Right hindlimb (tissue), 1 donor: ENCODE measurements around the gene NRF1.
"Not testable (repeated sequence)": the region's sequence is repeated elsewhere in the genome, so short reads cannot be mapped to it uniquely, and the experiment has no call there.

Experiments
- DNase-seq: peaks from one replicate; pipeline ENCODE4 v3.0.0-alpha.2; 2018

NRF1 gene

DNA sequence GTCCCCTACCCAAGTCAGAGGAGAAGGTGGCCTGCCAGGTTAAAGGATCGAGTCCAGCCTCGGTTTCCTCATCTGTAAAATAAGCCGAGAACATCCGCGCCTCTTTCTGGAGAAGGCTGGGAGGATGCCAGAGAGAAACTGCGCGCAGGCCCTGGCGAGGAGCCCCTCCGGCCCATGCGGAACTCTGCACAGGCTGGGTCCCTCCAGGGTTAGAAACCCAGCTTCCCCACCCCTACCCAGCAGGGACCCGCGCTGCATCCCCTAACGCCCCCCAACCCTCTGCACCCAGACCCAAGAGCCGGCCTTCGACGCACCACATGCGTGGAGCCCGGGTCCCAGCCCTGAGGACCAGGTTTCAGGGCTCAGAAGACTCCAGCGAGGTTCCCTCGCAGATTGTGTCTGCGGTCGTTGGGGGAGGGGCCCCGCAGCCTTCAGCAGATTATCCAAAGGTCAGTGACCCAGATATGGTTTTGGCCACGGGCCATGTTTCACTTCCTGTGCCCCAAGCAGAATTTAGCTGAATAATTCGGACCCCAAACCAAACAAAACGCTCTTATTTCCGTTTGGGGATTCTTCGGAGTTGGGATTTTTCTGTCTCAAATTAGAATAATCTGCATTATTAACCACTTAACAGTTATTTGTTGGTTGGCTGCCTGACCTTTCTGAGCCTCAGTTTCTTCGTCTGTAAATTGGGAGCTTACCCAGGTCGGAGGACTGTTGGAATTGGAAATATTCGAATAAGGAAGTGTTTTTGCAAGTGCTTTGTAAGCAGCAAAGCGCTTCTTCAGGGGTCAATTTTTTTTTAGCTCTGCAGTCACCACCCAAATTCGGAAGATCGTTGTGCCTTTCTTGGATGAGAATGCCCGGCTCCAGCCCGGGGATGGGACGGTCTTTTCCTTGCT is 173.5 kb downstream of the NRF1 start:
- DNase-seq = no peak

DNA sequence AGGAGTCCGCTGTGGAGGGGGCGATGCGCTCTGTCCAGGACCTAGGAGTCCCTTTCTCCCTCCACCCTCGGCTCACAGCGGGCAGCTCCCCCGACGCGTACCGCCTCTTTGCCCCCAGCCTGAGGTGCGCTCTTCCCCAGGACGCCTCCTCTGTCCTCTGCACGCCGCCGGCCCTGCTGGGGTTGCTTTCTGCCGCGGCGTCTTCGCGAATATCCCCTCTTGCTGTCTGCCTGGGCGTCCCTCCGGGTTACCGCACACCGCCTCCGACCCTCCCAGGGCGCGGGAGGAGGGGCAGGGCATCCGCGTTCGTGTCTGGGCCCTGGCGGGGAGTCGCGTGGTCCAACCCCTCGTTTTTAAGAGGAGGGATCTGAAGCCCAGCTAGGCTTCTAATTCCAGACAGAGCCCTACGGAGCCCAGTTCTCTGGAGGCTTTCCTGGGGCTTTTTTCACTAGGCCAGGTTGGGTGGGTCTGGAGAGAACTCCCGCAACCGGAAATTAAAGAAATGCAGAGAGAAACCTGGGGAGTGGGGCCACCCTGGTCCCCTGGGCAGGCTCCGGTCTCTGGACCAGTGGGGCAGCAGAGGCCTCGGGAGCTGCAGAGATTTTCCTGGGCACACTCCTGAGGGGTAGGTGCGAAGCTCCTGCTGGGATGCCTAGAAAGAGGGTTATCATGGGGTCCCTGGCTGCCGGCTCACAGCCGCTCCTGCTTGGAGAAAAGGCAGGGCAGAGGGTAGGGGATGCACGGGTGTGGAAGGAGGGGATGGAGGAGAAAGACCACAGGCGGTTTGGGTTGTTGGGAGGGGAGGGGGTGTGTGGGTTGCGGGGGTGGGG is 174.4 kb downstream of the NRF1 start:
- no peak for DNase-seq

DNA sequence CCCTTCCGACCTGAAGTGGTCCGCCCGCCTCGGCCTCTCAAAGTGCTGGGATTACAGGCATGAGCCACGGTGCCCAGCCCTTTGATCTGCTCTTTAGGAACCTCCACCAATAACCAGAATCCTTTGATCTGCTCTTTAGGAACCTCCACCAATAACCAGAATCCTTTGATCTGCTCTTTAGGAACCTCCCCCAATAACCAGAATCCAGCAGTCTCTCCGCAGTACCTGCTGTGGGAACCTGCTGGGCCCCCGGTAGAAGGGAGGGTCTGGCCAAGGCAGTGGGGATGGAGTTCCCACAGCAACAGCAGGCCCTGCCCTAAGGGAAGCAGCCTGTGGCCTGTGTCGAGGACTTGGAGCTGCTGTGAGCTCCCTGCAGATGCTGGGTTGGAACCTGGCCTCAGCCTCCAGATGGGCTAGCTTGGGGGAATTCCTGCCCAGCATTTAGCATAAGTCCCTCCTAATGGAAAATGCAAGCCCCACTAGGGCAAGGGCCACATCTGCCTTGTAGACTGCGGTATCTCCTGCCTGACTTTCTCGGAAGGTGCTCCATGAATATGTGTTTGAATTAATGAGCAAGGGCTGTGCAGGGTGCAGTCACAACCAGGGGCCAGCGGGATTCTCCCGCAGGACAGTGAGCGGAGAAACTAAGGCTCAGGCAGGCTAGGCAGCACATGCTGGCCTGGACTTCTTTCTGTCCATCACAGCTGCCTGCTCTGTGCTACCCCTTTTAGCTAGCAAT is 175.5 kb downstream of the NRF1 start:
- DNase-seq = no peak

DNA sequence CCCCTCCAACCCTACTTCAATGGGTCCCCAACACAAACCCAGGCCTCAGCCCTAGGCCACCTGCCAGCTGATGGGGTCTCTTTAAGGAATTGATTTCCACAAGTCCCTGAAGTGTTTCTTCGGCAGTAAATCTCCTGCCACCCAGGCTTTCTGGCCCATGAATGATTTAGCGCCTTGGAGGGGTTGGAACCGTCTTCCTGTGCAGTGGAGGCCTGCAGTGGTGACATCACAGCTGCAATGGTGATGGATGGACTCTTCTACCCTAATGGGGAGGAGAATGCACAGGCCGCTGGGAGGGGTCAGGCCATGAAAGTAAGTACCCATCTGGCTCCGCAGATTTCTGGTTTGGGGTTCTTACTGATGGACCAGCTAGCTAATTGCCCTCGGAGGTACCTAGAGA is 177.5 kb downstream of the NRF1 start:
- DNase-seq = no peak

DNA sequence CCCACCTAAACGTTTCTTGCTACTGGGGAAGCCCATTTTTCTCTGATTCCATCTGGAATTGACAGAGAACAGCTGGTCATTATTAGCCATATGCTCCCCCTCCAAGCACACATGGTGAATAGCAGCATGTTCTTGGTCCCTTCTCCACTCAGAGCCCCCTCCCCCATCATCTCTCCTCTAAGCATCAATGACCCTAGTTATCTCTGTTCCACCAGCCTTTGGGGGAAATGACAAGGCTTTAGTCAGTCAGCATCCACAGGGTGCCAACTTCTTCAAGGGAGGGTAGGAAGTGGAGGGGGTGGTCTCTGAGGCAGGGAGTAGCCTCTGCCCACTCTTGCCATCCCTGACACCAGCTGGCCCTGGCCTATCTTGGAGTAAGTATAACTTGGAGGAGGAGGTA is 178.1 kb downstream of the NRF1 start:
- no peak for DNase-seq

DNA sequence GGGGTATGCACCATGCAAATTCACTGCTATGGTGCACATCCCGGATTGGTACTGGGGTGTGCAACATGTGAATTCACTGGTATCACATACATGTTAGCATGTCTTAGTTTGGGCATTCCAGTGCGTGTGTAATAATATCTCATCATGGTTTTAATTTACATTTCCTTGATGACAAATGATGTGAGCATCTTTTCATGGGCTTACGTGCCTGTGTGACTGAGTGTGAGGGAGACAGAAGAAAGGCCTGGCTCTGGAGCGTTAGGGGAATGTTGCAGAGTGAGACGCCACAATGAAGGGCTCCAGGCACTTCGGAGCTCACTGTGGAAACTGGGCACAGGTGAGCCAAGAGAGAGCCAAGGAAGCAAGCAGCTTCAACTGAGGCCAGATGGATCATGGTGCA is 178.6 kb downstream of the NRF1 start:
- no peak for DNase-seq

DNA sequence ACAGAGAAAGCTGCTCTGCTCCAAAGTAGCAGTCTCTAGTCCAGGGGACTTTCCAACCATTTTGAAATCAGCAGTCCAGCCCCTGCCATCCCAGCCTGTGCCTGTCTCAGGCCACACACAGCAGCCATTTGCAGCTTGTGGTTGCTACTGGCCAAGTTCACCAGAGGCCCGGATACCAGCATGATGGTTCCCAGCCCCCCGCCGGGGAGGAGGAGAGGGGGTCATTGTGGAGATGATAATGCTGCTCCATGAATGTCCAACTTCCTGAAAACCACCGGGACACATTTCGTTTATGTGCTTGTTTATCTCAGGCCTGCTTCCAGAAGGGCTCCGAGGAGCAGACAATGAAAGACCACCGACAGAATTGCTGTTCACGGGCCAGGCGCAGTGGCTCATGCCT is 181.2 kb downstream of the NRF1 start:
- no peak for DNase-seq

DNA sequence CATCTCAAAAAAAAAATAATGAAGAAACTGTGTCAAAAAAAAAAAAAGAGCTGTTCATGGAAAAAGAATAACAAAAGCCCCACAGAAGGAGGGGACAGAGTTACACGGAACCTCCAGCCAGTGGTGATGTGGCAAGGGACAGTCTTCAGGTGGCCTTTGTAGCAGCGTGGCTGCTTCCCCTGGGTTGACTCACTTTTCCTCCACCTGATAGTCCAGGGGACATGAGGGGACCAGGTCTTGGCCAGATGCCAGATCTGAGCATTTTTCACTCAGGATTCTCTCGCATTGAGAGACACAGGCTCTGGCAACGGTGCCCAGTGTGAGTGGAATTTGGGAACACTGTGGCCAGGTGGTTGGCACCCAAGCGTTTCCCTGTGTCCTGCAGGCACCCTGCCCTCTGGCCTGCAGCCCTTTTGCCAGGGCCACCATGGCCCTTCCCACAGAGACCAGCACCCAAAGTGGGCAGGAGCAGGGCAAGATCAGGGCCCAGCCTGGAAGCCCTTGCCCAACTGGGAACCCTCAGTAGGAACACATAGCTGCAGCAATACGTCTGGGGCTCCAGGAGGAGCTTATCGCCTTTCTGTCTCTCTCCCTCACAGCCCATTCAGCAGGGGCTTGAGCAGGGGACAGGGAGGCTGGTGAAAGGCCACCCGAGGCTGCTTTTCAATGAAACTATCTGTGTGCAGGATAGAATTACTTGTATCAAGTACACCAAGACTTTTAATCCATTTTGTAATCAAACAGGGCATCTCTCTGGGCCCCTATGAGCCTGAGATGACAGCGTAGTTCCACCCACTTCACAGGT is 182.2 kb downstream of the NRF1 start:
- DNase-seq = no peak

DNA sequence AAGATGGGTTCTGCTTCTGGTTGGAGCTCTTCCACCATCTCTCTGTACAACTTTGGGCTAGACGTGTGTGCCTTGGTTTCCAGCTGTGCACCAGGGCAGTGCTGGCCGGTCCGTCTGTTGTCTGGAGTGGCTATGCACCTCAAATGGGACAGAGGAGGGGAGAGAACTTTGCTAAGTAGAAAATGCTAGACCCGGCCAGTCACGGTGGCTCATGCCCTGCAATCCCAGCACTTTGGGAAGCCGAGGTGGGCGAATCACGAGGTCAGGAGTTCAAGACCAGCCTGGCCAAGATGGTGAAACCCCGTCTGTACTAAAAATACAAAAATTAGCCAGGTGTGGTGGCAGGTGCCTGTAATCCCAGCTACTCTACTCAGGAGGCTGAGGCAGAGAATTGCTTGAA is 182.9 kb downstream of the NRF1 start:
- DNase-seq = not testable (repeated sequence)

DNA sequence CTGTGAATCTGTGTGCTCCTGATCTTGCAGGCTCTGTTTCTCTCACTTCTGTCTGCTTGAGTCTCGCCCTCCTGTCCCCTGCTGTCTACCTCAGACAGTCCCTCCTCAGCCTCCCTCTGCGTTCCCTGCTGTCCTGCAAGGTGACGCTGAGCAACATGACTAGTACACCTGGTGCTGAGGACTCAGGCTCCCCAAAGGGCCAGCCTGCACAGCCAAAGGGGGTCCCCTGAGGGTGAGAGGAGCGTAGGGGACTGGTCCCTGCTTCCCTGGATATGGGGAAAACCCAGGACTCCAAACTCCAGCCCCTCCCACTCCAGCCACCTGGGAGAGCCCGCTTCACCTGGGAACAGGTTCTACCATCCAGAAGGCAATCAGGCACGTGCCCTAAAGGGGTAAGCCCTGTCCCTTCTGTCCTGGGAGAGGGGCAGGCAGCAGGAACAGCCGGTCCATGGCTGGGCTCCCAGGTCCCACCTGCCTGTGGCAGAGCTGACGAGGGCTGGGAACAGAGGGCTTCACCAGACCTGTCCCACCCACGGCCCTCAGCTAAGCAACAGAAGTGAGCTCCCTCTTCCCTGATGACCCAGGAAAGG is 184.8 kb downstream of the NRF1 start:
- DNase-seq = no peak

DNA sequence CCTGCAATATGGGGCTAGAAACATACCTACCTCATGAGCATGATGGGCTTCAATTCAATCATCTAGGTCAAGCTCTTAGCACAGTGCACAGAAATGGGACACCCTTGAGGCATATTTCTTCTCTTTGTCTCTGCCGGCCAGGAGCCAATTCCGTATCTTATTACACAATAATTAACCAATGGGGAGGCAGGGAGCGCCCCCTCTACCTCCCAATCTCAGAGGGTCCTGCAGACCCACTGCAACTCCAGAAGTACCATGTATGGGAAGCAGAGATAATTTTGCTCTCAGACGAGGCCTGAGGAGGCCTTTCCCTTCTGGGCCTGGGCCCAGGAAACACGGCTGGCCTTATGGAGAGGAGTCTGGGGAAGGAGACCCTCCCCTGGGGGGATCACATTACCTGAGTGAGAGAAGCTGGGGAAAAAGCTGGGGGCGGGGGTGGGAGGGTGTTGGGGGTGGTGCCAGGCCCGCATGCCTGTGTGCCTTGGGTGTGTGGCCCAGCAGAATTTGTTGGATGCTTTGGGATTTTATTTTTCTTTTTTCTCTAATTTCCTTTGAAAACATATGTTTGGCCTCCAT is 185.8 kb downstream of the NRF1 start:
- peak; percentile 29 for DNase-seq

DNA sequence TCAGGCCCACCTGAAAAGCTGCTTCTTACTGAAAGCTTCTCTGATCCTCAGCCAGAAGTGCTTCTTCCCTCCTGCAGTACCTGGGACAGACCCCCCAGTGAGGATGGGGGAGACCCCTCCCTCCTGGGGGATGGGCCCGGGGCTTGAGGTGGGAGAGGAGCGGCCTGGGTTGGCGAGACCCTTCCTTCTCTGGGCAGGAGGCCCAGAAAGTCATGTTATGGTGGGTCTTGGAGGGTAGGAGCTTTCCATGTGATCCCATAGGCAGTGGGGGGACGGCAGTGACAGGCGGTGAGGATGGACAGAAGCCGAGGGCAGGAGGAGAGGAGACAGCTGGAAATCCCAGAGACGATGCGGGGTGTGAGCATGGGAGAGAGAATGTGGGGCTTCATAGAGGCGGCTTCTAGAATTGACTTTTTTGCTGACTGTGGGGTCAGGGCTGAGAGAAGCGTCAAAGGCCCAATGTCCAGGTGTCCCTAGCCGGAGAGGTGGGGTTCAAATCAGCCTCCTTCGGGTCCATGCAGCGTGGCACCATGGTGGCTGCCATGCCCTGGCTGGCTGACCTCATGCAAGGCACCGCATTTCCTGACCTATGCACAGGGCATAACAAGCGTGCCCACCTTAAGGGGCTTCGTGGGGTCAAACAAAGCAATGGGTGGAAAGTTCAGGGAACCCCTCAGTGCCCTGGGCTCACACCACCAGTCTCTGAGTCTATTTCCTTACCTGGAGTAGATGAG is 187.3 kb downstream of the NRF1 start:
- DNase-seq = no peak

DNA sequence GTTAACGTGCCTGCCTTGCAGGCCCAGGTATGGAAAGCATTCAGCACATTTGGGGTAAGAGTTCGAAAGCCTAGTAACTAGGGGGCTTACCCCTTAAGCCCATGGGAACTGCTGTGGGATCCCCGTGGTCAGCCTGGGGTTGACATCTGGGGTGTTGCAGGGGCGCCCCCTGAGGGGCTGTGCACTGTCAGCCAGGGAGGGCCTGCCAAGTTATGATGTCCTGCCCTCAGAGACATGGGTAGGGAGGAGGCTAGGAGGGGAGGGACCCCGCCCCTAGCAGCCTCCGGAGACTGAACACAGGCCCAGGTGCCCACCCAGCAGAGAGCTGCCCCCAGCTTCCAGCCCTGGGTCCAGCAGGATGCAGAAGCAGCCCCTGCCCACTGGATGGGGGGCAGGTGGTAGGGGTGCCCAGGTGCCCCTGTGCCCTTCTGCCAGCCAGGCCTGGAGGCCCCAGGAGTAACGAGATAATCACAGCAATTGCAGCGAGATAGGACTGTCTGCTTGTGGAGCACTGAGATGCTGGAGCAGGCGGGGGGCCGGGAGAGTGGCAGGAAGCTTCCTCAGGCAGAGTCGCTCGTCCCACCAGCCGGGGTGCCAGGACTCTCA is 187.9 kb downstream of the NRF1 start:
- no peak for DNase-seq

DNA sequence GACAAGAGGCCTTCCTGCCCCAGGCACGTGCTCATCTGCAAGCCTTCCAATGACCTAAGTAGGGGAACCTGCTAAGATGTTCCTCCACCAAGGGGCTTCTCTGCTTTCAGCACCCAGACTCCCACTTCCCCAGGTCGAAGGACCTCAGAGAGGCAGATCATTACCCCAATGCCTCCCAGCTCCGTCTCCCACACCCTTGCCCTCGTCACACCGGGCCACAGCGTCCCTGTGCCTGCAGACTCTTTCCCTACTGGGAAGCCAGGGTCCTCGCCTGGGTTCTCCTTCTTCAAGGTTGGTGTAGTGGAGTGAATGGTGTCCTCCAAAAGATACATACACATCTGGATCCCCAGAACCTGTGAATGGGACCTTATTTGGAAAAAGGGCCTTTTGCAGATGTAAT is 189.4 kb downstream of the NRF1 start:
- no peak for DNase-seq

DNA sequence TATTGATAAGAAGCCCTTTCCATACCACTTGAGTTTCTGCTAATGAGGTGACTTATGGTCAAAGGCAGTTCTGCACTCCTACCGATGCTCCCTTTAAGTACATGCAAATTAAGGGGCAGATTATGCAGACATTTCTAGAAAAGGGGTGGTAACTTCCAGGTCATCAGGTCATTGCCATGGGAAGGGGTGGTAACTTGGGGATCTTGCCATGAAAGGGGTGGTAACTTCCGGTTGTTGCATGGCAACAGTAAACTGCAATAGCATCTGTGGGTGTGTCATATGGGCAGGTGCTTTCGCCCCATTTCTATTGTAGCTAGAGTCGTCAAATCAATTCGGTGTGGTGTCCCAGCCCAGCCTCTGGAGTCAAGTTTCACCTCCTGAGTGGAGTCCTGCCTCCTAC is 190.4 kb downstream of the NRF1 start:
- no peak for DNase-seq

DNA sequence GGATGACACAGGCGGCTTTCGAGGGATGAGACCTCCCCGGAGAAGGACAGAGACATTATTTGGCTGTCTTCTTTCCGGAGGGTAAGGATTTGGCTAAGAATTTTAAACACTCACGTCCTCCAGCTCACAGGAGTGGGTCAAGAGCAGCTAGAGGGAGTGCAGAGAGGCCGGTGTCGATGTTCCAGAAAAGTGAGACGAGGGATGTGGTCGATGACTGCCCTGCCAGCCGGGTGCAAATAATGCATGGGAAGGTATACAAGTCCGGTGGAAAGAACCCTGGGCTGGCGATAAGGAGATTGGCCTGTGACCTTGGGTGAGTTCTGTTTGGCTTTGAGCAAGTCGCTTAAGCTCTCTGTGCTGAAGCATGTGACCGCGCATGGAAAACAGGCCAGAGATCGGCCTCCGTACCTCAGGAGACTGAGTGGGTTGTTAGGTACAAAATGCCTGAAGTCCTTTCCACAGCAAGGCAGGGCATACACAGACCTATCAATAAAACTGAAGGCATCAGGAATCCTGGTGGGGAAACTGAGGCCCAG is 192.1 kb downstream of the NRF1 start:
- DNase-seq = no peak

DNA sequence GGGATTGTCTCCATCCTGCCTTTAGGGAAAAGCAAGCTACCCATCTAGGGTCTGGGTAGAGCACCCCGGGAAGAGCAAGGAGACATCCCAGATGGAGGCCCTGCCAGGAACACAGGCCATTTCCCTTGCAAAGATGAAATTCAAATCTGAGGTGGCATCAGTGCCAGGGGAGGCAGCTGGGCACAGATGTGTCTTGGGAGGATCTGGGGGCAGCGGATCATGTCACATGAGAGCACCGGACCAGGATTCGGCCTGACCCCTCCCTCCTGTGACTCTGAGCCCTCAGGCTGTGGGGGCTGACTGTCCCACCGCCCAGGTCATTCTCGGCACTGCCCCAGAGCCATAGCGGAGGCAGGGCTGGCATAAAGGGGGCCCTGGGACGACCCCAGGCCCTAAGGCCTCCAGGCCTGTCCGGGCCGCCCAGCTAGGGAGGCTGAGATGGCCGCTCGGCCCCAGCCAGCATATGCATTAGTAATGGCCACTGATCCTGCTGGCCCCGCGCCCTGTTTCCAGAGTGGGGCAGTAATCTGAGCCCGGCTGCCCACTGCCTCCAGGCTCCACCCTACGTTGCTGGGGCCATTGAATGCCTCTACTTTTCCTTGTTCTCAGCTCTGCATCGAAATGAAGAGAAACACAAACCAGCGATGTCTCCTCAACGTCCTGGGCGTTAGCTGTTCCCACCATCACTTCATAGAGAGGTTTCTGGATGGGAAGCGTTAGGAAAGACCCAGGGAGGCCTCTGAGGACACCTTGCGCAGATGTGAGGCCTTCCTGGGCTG is 192.8 kb downstream of the NRF1 start:
- DNase-seq = peak; percentile 56

DNA sequence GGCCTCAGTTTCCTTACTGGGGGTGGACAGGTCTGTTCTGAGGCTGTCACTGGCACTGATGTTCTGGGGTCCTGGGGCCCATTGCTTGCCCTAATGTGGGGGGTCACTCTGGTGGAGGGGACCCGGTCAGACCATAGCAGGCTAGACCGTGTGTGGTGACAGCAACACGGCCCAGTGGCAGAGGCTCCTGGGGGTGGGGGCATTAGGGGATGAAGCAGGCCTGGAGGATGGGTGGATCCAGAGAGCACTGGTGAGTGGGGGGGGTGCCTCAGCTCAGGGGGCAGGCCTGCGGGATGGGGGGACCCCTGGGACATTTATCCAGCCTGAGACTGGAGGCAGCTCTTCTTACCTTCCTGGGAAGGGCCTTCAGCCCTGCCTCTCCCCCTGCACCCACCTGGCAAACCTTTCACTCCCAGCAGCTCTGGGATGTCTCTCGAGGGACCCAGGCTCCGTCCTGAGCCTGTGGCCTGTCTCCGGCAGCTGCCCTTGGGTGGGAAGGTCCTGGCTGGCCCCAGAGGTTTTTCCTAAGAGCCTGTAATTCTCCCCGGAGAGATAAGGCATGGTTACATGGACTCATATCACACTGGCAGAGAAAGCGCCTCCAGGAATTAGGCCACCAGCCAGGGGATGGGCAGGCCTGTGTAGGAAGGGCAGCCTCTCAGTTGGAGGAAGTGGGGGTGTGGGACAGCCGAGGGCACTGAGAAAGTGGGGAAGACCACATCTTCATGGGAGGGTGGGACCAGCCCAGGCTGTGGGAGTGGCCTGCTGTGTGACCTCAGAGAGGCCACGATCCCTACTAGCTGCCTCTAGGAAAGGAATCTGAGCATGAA is 193.6 kb downstream of the NRF1 start:
- DNase-seq = no peak
